Pons (tissue), 1 donor: ENCODE results near the gene BMP4.
A peak's percentile ranks its signal among the peaks of the same experiment; 100 is the strongest.

Source experiments
- DNase-seq: peaks from one replicate; pipeline ENCODE4 v3.0.0-alpha.2; 2016; ENCODE audit warnings: low spot score

The BMP4 gene

DNA sequence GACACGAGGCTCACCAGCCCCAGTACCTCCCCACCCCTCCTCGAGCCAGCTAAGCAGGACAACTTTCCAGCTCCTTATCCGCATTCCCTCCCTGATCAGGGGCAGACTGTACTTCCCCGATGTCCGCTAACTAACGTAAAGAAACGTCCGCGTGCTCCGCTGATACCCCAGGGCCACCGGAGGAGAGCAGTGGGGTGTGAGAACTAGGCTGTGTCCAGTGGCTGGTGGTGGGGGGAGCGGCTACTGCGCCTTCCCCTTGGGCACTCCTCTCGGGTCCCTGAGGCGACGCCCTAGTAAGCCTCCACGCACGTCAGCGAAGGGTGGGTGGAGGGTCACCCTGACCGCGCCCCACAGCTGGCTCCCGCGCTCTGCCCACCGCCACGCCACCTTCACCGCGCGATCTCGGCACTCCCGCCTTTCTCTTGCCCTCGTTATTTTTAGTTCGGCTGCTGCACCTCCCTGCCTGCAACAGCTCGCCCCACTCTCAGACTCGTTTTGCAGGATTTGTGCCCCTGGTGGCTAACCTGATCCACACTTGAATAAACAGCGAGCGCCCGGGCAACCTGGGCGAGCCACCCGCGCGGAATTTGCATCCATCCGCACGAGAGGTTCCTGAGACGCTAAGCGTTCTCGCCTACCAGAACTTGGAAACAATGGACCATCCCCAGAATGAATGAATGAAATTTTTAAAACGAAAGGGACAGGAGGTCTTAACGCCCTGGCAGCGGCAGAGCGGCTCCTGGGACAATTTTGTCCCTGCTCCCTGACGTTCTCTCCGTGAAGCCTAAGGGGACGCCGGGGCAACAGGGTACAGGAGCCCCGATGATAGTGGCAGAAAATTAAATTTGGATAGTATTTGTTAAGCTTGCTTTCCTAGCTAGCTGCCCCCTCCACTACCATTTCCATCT, 6.9 kb upstream of the BMP4 start:
- no peak for DNase-seq

DNA sequence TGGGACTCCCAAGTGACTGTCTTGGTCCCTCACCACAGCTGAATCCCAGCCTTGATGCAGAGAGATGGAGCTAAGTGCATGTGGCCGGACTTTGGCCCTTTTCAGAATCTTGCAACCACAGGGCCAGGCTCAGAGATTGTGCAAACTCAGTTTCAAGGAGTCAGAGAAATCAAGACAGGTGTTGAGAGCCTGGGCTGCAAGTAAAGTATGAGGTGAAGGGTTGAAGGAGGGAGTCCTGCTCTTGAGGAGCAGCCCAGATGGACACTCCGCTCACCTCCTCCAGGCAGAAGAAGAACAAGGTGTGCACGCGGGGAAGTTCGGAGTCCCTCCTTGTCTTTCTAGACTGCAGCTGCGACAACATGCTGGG, 6.3 kb upstream of the BMP4 start:
- no peak for DNase-seq

DNA sequence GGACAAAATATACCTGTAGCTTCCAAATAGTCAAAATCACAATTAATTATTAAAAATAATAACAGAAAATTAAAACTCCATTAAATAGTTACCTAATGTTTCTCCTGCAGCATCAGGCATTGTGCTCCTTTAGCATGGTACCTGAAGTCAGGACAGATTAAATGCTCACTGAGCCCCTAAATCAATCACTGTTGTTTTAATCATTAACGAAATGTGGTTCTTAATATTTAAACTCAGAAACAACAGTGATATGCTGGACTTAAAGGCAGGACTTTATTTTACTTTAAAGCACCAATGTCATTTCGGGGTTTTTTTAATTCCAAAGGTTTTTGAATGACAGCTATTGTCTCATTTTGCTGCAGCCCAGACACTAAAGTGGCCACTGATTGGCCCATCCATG, 2.0 kb upstream of the BMP4 start:
- DNase-seq, result no peak

DNA sequence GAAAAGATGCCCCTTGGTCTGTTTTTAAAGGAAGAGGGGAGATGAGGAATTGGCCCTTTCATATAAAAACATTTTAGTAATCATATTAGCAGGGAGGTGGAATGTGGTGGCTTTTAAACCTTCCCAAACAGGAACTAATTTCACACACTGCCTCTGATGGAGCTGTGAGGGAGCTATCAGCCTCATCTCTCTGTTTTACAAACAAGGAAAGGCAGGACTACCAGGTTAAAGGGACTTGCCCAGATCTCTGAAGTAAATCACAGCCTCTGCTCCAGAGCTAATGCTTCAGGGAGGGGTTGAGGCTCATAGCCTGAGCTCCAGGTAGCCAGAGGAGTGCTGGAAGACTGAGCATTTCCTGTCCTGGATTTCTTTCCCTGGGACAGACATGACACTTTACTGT, 1.1 kb upstream of the BMP4 start:
- DNase-seq, result no peak

DNA sequence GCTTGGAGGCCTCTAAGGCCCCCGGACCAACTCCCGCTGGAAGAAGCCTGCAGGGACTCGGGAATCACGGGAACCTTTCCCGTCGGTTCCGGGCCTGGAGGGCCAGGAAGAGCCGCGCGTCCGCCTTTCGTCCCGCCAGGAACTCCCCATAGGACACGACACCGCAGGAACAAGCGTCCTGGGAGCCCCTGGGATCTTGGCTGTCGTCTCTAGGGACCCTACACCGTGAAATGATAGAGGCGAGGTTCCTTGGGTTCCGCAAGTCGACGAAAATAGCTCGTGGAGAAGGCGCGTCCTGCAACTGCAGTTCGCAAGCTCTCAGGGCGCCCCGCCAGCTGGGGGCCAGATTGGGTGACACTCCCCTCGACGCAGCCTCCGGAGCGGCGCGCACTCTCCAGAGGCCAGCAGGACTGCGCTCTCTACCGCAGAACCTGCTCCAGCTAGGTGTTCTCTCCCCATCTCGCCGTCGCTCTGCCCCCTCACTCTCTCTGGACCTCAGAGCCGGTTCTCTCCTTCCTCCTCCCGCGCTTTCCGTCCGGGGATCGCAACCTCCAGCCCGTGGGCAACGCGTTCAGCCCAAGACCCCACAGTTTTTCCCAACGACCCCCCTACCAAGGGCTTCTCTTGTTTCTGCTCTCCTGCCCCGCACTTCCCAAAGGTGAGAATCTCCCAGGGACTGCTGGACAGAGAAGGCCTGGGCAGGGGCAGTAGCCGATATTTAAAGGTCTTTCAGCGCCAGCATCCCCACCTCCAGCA, 776 bp downstream of the BMP4 start:
- no peak for DNase-seq

DNA sequence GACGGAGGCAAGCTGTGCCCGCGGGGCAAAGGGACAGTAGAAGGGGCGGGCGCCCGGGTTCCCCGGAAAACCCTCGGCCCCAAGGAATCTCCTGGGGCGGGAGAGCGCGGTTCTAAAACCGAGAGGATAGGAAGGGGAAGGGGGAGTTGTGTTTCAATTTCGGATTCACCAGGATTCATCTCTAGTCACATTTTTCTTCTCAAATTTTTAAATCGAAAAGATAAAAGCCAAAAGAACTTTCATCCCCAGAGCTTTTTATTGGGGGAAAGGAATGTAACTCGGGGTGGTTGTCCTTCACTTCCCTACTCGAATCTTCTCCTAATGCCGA, 1.4 kb downstream of the BMP4 start:
- no peak for DNase-seq

DNA sequence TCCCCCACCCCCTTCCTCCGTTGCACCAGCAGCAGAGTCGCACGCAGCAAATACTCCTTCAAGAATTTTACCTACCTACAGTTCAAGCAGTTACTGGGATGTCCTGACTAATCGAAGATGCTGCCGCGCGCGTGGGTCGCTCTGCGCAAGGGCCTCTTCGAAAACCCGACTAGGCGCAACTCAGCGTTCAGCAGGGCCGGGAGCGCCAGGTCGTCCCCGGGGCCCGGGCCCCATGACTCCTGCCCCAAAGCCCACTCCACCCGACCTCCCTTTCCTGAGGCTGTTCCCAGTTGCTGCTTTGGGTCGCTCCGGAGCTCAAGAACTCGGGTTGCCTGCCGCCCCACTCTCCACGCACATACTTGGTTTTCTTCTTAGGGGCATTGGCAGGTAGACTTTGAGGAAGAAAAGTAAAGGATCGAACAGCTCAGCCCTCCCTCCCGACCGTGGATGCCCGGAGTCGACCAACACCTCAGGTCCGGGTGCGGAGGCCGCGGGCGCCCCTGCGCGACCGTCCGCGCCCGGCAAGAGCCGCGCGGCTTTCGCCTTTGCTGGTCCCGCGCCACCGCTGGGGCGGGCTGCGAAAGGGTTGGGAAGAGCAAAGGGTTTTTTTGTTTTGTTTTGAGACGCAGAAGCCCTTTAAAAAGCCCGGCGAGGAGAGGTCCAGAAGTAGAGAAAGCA, 1.9 kb downstream of the BMP4 start:
- no peak for DNase-seq

DNA sequence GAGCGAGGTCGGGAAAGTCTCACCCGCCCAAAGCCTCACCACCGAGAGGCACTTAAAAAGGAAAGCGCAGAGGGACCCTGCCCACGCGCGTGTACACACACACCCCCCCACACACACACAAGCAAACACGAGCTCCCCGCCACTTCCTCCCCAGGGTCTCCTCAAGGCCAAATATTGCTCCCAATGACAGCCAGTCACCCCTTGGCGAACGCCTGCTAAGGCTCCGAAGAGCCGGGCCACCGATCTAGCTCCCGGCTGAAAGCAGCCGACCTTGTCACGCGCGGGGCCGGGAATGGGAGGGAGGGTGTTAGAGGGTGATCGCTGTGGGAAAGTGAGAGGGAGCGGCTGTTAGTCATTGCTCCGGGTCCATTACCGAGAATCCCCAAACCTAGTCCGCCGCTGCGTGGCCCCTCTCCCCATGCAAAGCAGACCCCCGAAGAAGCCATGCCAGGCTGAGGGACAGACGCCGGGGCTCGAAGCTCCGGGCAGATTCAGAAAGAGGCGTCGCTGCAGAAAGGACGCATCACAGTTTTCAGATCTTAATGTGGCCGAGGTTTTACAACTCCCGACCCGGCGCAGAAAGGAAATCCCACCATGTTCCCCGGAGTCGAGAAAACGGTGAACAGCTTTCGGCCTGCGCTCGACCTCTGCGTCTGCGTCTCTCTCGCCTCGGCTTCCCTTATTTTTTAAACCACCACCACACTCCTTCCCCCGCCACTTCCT, 2.6 kb downstream of the BMP4 start:
- no peak for DNase-seq

DNA sequence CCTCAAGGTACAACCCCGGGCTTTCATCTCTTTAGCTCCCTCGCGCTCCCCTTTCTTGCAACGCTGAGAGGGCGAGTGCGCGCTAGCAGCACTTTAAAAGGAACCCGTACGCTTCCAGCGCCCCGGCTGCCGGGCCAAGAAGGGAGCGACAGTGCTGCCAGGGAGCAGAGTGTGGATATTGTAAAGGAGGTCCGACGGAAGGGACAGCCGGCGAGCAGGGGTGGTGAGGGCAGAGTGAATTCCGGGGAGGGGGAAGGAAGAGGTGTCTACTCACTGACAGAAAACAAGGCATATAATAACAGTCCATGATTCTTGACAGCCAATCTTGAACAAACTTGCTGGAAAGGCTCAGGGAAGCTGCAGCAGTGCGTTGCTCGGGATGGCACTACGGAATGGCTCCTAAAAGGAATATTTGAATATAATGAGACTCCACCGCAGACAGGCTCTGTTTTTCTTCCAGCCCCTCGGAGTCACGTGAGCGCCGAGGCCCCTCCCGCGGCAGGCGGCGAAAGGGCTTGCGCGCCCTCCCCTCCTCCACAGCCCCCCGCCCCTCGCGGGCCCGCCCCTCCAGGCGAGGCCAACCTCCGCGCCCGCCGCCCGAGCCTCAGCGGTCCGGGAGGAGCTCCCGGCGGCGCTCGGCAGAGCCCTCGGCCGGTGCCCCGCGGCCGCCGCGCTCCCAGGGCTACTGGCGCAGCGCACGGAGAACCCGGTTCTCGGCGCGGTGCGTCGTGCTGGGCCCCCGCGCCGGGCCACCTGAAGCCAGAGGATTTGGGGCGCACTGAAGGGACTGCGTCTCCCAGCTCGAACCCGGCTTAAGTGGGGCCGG, 3.4 kb downstream of the BMP4 start:
- DNase-seq, result peak; percentile 37

DNA sequence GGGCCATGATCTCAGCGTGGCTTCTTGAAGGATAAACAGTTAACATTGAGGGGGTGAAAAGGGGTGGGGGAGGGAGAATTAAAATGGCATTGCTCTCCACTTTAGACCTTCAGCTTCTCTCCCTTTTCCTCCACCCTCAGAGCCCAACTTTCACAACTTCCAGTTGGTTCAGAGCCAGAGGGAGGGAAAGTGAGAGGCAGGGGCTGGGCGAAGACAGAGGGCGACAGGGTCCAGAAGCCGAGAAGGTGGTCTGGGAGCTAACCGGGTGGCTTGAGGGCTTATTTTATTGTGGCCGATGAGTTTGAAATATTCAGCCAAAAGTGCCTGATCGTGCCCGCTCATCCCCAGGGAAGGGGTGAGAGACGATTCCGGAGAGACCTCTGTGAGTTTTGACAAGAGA, 4.1 kb downstream of the BMP4 start:
- DNase-seq, result no peak

DNA sequence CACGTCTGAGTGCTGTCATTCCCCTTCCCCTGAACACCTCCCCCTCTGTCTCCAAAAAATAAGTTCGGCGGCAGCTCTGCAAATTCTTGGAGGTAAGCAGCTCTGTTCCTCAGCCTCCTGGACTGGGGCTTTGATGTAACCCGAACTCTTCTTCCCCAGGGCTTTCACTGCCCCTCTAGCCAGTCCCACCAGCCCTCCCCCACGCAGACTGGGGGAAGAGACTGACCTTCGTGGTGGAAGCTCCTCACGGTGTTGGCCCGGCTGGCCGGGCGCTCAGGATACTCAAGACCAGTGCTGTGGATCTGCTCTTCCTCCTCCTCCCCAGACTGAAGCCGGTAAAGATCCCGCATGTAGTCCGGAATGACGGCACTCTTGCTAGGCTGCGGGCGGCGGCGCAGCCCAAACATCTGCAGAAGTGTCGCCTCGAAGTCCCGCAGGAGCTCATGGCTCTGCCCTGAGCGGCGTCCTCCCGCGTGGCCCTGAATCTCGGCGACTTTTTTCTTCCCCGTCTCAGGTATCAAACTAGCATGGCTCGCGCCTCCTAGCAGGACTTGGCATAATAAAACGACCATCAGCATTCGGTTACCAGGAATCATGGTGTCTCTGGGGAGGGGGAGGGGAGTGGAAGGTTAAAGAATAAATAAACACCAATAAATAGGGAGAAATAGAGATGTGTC, 4.9 kb downstream of the BMP4 start:
- no peak for DNase-seq

DNA sequence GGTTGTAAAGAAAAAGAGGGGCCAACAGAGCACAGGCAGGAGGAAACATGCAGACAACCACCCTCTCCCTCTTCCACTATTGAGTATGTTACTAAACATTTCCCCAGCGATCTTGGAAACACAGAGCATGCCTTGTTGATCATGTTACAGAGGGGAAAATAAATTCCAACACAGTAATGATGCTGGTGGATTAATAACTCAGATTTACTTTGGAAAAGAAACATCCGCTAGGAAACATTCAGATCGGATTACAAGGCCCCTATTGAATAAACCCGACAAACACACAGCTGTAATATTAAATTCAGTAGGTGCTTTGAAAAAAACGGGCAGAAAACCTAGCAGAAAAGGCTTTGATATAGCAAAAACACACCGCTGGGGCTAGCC, 5.4 kb downstream of the BMP4 start:
- no peak for DNase-seq

DNA sequence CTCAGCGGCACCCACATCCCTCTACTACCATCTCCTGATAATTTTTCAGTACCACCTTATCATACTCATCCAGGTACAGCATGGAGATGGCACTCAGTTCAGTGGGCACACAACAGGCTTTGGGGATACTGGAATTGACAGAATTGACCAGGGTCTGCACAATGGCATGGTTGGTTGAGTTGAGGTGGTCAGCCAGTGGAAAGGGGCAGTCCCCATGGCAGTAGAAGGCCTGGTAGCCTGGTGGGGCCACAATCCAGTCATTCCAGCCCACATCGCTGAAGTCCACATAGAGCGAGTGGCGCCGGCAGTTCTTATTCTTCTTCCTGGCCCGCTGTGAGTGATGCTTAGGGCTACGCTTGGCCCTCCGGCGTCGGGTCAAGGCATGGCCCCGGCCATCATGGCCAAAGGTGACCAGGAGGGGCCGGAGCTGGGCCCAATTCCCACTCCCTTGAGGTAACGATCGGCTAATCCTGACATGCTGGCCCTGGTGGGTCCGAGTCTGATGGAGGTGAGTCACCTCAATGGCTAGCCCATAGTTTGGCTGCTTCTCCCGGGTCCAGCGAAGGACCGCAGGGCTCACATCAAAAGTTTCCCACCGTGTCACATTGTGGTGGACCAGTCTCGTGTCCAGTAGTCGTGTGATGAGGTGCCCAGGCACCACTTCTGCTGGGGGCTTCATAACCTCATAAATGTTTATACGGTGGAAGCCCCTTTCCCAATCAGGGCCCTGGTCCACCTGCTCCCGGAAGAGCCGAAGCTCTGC, 6.4 kb downstream of the BMP4 start:
- no peak for DNase-seq

DNA sequence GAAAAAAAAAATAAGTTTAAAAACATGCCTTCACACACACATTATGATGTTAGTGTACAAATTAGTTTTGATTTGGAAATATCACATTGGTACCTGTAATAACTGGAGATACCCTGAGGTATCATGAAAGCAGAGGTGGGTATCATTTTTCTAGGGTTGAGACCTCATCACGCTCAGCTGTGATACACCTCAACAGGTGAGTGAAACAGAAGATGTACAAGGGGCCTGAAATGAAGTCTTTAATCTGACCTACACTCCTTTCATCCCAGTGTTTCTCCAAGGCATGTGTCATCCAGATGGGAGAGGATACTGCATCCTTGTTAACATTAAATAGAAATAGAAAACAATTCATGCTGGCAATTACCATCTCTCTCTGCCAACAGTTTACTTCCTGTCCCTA, 7.4 kb downstream of the BMP4 start:
- DNase-seq, result no peak

DNA sequence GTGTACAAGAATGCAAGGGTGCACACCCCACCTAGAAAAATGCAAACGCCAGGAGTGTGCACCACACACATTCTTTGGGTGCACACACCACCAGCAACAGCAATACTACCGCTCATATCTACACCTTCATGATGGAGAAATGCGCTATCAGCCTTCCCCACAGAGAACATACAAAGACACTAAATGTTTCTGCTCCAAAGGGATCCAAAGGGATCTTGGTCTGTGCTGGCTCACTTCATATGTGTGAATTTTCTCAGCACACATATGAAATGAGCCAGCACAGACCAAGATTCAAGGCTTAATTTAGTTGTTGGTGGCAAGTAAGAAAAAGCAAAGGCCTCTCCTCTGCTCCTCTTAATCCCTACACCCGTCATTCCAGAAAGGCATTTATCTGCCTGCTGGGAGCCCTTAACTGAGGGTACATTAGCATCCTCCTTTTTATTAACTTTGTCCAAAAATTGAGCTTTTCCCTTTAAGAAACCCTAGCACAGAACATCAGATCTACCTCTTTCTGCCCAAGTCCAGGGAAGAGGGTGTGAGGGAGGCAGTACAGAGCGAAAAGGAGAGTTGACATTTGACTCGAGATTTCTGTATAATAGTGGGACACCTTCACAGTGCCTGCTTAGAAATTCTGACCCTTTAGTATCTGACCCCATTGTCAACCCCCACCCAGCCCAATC, 8.3 kb downstream of the BMP4 start:
- no peak for DNase-seq

DNA sequence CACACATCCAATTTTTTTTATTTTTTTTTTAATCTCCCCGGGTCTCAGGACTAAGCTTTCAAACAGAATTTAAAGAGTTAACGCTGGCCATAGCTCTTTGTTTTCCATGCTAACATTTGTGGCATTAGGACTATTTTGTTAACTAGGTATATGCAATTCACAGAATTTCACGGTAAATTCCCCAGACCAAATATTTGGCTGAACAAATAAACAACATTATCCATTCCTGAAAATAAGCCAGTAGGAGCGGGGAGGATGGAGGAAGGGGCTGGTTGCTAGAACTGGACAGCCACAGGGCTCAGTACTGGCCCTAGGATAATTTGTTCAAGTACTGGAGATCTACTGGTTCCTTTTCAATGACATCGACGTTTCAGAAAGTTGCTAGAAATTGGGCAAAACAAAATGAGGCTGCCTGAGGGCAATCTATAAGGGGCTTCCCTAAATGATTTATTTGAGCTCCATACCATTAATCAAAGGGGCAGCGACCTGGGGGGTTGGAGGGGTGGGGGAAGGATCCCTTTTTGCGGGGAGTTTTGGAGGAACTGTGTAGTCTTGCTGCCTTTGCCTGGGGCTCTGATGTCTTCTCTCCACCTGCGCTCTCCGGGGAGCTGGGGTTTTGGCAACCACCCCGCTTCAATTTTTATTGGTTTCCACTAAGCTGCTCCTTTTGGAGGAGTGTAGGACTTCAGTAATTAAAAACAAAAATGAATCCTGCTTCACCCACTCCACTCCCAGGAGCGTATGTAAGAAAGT, 9.0 kb downstream of the BMP4 start:
- DNase-seq, result no peak

DNA sequence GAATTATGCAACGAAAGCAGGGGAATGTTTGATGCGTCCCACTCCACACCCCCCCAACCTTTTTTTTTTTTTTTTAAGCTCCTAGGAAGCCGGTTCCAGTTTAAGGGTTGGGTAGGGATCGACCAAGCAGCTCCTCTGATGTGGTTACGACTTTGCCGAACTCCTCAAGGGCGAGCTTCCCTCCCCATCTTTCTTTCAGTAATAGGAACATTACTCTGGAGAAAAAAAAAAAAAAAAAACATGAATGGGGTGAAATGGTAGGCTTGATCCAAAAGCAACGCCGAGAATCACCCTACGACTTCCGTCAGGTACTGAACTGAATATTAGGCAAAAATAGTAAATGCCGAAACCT, 9.6 kb downstream of the BMP4 start:
- no peak for DNase-seq

DNA sequence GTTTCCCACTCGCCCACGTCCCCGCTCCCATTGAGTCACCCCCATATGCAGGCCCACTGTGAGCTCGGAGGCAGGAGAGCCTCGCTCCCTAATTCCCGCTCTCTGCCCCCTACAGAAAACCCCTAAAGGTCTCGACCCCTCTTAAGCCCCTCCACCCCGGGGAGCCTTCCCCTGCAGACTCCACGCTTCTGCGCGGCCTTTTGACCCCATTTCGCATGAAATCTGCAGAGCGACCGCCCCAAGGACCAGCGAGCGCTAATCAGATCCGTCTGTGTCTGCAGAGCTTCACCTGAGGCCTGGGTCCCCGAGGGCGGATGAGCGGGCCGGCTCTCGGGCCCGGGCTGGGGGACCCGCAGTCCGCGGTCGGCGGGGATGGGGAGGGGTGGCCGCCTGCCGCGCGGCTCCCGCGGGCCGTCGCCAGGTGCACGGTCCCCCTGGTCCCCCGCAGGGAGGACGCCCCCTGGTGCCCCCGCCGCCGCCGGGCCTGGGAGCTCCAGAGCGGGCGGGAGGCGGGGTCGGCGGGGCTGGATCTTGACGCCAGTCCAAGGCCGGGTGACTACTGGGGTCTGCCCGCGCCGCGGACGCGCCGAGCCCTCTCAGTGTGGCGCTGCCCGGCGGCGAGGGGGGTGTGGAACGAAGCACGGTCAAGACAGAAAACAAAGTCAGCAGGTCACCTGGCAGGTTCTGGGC, 10.1 kb downstream of the BMP4 start:
- no peak for DNase-seq

DNA sequence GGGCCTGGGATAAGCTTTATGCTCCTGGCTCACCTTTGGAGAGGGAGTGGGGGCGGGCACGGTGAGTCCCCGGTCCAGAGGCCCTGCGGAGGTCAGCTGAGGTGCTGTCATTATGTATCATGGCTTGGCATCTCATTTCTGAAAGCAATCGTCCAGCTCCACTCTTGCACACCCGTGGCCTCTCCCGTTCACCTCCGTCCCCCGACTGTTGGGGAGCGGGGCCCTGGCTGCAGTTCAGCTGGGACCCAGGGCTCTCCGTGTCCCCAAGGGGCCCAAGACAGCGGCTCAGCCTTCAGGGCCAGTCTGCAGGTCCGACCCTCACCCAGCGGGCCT, 10.6 kb downstream of the BMP4 start:
- DNase-seq, result no peak
